ENCODE measurements around the gene GPR160. TPM values are rescaled to one million over a fixed set of nuclear protein-coding genes. Genes with fewer than 3 reads are reported as not detected.
"Not testable (repeated sequence)": the region's sequence is repeated elsewhere in the genome, so short reads cannot be mapped to it uniquely, and the experiment has no call there.

Gene GPR160
- total RNA-seq, 1 experiment from 2014 or later = 15.7 TPM

GRCh38 chr3:170012683-170013400 is 25.0 kb upstream of the GPR160 start:
- no TSS peak for BruUV-seq (replicated peaks)
- Histone ChIP-seq H3K27ac (ENCODE audit: low read length) (no peak overlapping the region), H3K27me3 (ENCODE audit: low read length) (no peaks in the 10 kb centered on the region), H3K36me3 (ENCODE audit: low read depth, low read length) (no peaks in the 10 kb centered on the region), H3K4me3 (ENCODE audit: low read length) (no peak overlapping the region), H4K20me1 (ENCODE audit: low read length) (no peaks in the 10 kb centered on the region), H2AFZ (ENCODE audit: low read length) (peak overlapping the region; percentile 39), H3K79me2 (ENCODE audit: low read length) (no peaks in the 10 kb centered on the region), H3K4me1 (ENCODE audit: insufficient read depth, low read length) (no peaks in the 10 kb centered on the region), H3K9me3 (ENCODE audit: low read length) (no peaks in the 10 kb centered on the region), H3F3A (ENCODE audit: low read length, unreplicated experiment) (no peaks in the 10 kb centered on the region), H3K9ac (ENCODE audit: low read length) (no peak overlapping the region), H3K4me2 (ENCODE audit: low read length) (no peak overlapping the region), H3K9me2 (replicated peaks; ENCODE audit: low read length) (no peaks in the 10 kb centered on the region)
- ChIA-PET POLR2A (ENCODE audit: unreplicated experiment) (interaction anchor here (0.7 kb wide), 1 partner anchor 18 kb away, joined by 5 read pairs; no protein-coding TSS in a partner anchor), CTCF (no interaction called here)
- DNase-seq = no peak
- intact Hi-C loops (cut with micrococcal nuclease) = no loop called here
- no peak for TF ChIP-seq EZH2phosphoT487 (IDR thresholded peaks at IDR 0.05; ENCODE audit: borderline replicate concordance, low read length)
- TF ChIP-seq CTCF (conservative IDR thresholded peaks at IDR 0.05; ENCODE audit: low read depth, low read length) = no peak
- no peak for TF ChIP-seq EZH2 (IDR thresholded peaks at IDR 0.05; ENCODE audit: low read length, unreplicated experiment)
- no peak for ATAC-seq

GRCh38 chr3:170016057-170016456 is 21.7 kb upstream of the GPR160 start:
- Histone ChIP-seq H3K79me2 (ENCODE audit: low read length) (no peaks in the 10 kb centered on the region), H3K27ac (ENCODE audit: low read length) (no peak overlapping the region), H3K9ac (ENCODE audit: low read length) (no peak overlapping the region), H3K4me2 (ENCODE audit: low read length) (no peak overlapping the region), H3K4me1 (ENCODE audit: insufficient read depth, low read length) (no peaks in the 10 kb centered on the region), H3K9me3 (ENCODE audit: low read length) (no peaks in the 10 kb centered on the region), H3K9me2 (replicated peaks; ENCODE audit: low read length) (no peaks in the 10 kb centered on the region), H3F3A (ENCODE audit: low read length, unreplicated experiment) (no peaks in the 10 kb centered on the region), H4K20me1 (ENCODE audit: low read length) (no peaks in the 10 kb centered on the region), H3K36me3 (ENCODE audit: low read depth, low read length) (no peaks in the 10 kb centered on the region), H3K27me3 (ENCODE audit: low read length) (no peaks in the 10 kb centered on the region), H3K4me3 (ENCODE audit: low read length) (no peak overlapping the region), H2AFZ (ENCODE audit: low read length) (no peak overlapping the region)
- ChIA-PET CTCF (no interaction called here), POLR2A (ENCODE audit: unreplicated experiment) (no interaction called here)
- BruUV-seq (replicated peaks) = no TSS peak
- ATAC-seq (no peak), DNase-seq (no peak)
- intact Hi-C loops (cut with micrococcal nuclease) = no loop called here
- TF ChIP-seq EZH2phosphoT487 (IDR thresholded peaks at IDR 0.05; ENCODE audit: borderline replicate concordance, low read length) (no peak), EZH2 (IDR thresholded peaks at IDR 0.05; ENCODE audit: low read length, unreplicated experiment) (no peak), CTCF (conservative IDR thresholded peaks at IDR 0.05; ENCODE audit: low read depth, low read length) (no peak)

- intact Hi-C loops (cut with micrococcal nuclease); H2AFZ ChIP-seq (ENCODE audit: low read length); BruUV-seq (replicated peaks); H3F3A ChIP-seq (ENCODE audit: low read length, unreplicated experiment); H3K9me2 ChIP-seq (replicated peaks; ENCODE audit: low read length); H3K36me3 ChIP-seq (ENCODE audit: low read depth, low read length); H3K27me3 ChIP-seq (ENCODE audit: low read length); H3K9me3 ChIP-seq (ENCODE audit: low read length); H3K27ac ChIP-seq (ENCODE audit: low read length); POLR2A ChIA-PET (ENCODE audit: unreplicated experiment); H3K4me3 ChIP-seq (ENCODE audit: low read length); H3K9ac ChIP-seq (ENCODE audit: low read length); H4K20me1 ChIP-seq (ENCODE audit: low read length); H3K4me2 ChIP-seq (ENCODE audit: low read length); H3K4me1 ChIP-seq (ENCODE audit: insufficient read depth, low read length); ATAC-seq; H3K79me2 ChIP-seq (ENCODE audit: low read length); CTCF ChIA-PET; DNase-seq: not testable (repeated sequence)
These were observed 18.5 kb upstream of the GPR160 start for GRCh38 chr3:170019306-170019705.

Measured in PC-3 (cell line).